Breast epithelium (tissue), 4 donors: ENCODE results near the gene CCAR1. TPM values are rescaled to one million over a fixed set of nuclear protein-coding genes. Genes with fewer than 3 reads are reported as not detected.
"Not testable (repeated sequence)": the region's sequence is repeated elsewhere in the genome, so short reads cannot be mapped to it uniquely, and the experiment has no call there.

Experiments
- DNase-seq, 2 donors: peaks; one replicate each; pipeline ENCODE4 v3.0.0-alpha.2; 2019; ENCODE audit warnings: low spot score in 2 of 2
- H3K27ac ChIP-seq, 2 donors: fragments of 200-600 bp; sonication (generic) in 1 of 2; one replicate each; pipeline ENCODE4 v1.5.1; 2016 to 2019; ENCODE audit warnings: mild to moderate bottlenecking in 1 of 2
- H3K27me3 ChIP-seq, 2 donors: fragments of 200-600 bp; sonication (generic) in 1 of 2; one replicate each; pipeline versions ENCODE4 v1.5.1 to v1.6.0; 2017 to 2019; ENCODE audit warnings: control low read depth in 1 of 2, mild to moderate bottlenecking in 1 of 2
- H3K36me3 ChIP-seq: fragments of 200-600 bp; one replicate; pipeline ENCODE4 v1.5.1; 2019
- H3K4me1 ChIP-seq, 2 donors: fragments of 200-600 bp; sonication (generic); one replicate each; pipeline ENCODE4 v1.5.1; 2016 to 2019; ENCODE audit warnings: control low read depth in 1 of 2
- H3K4me3 ChIP-seq, 3 donors: fragments of 200-600 bp; sonication (generic); 1 replicate in 2 of 3; 2 replicates in 1 of 3; pipeline ENCODE4 v1.5.1; 2016 to 2019; ENCODE audit warnings: mild to moderate bottlenecking in 3 of 3, moderate library complexity in 2 of 3
- H3K9me3 ChIP-seq, 2 donors: fragments of 200-600 bp; sonication (generic) in 1 of 2; one replicate each; pipeline ENCODE4 v1.5.1; 2016 to 2019; ENCODE audit warnings: control low read depth in 1 of 2
- POLR2A ChIP-seq: fragments of 450-650 bp; IDR thresholded peaks from one replicate; pipeline ENCODE4 v1.6.1; 2016; ENCODE audit warnings: antibody characterized with exemption, mild to moderate bottlenecking, moderate library complexity
- POLR2AphosphoS5 ChIP-seq, 3 donors: sonication (generic); formaldehyde crosslinking; IDR thresholded peaks; one replicate each; pipeline ENCODE4 v1.6.1; 2017; ENCODE audit warnings: antibody characterized with exemption in 3 of 3
- intact Hi-C: fragments of 100-400 bp; cut with DNase I; formaldehyde crosslinking; loops from one replicate; pipeline ENCODE4 v1.15.1; 2023; ENCODE audit warnings: low total_unique reads
- total RNA-seq, 3 donors: library from RNA; depleted of rRNA; stranded (reverse); fragments of >200 nt; gene quantifications; one replicate each; pipeline ENCODE4 v1.1.0, GENCODE V29; 2016
- TF ChIP-seq, protein P1 (sequence below), 3 donors: fragments of 450-650 bp; IDR thresholded peaks; one replicate each; pipeline ENCODE4 v1.5.1; 2016 to 2017; ENCODE audit warnings: antibody characterized with exemption in 3 of 3, mild to moderate bottlenecking in 3 of 3, moderate library complexity in 3 of 3

CCAR1 gene
- total RNA-seq, 3 donors from 2014 or later = 60.6 to 91.9 (median 70.8) TPM

DNA sequence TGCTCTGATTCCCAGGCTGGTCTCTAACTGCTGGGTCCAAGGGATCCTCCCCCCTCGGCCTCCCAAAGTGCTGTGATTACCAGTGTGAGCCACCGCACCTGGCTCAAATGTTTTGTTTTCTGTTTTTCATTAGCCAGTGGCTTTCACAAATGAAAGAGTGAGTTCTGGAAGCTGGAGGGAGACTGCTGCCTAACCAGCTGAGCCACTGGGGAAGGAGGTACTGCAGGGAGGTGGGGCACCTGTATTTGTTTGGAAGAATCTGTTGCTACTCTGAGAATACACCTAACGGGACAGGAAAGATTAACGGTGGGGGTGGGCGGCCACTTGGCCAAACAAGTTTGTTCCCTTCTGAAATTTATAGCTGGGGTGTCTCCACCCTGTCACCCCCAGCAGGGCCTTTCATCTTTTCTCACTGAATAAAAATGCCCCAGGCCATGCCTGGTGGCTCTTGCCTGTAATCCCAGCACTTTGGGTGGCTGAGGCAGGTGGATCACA, 111.0 kb downstream of the CCAR1 start:
- intact Hi-C loops = no loop called here
- no peak for DNase-seq

DNA sequence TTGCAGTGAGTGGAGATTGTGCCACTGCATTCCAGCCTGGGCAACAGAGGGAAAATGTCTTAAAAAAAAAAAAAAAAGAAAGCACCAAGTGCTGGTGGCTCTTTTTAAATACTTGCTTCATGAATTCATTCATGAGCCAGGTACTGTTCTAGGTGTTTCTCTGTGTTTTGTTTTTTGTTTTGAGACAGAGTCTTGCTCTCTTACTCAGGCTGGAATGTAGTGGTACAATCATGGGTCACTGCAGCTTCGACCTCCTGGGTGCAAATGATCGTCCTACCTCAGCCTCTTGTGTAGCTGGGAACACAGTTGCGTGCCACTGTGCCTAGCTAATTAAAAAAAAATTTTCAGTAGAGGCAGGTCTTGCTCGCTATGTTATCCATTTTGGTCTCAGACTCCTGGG, 111.6 kb downstream of the CCAR1 start:
- H3K36me3 ChIP-seq = no peaks in the 10 kb centered on the region
- no peaks in the 10 kb centered on the region for H3K27me3 ChIP-seq
- H3K4me3 ChIP-seq = no peak overlapping the region
- TF ChIP-seq POLR2A (no peak), POLR2AphosphoS5 (IDR thresholded peaks at IDR 0.05) (no peak)
- TF ChIP-seq, protein P1, sequence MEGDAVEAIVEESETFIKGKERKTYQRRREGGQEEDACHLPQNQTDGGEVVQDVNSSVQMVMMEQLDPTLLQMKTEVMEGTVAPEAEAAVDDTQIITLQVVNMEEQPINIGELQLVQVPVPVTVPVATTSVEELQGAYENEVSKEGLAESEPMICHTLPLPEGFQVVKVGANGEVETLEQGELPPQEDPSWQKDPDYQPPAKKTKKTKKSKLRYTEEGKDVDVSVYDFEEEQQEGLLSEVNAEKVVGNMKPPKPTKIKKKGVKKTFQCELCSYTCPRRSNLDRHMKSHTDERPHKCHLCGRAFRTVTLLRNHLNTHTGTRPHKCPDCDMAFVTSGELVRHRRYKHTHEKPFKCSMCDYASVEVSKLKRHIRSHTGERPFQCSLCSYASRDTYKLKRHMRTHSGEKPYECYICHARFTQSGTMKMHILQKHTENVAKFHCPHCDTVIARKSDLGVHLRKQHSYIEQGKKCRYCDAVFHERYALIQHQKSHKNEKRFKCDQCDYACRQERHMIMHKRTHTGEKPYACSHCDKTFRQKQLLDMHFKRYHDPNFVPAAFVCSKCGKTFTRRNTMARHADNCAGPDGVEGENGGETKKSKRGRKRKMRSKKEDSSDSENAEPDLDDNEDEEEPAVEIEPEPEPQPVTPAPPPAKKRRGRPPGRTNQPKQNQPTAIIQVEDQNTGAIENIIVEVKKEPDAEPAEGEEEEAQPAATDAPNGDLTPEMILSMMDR (IDR thresholded peaks at IDR 0.05) = no peak
- no peak for DNase-seq
- intact Hi-C loops = no loop called here
- H3K27ac ChIP-seq = no peak overlapping the region
- H3K9me3 ChIP-seq = no peaks in the 10 kb centered on the region
- H3K4me1 ChIP-seq = no peaks in the 10 kb centered on the region

More for the DNA sequence above, 111.0 kb downstream of the CCAR1 start:
- no peaks in the 10 kb centered on the region for H3K36me3 ChIP-seq
- H3K4me3 ChIP-seq = no peak overlapping the region
- no peak for TF ChIP-seq POLR2AphosphoS5 (IDR thresholded peaks at IDR 0.05)
- TF ChIP-seq, protein P1 (IDR thresholded peaks at IDR 0.05) = no peak
- no peak for TF ChIP-seq POLR2A
- no peaks in the 10 kb centered on the region for H3K4me1 ChIP-seq
- no peak overlapping the region for H3K27ac ChIP-seq
- H3K9me3 ChIP-seq = no peaks in the 10 kb centered on the region
- H3K27me3 ChIP-seq = no peaks in the 10 kb centered on the region

DNA sequence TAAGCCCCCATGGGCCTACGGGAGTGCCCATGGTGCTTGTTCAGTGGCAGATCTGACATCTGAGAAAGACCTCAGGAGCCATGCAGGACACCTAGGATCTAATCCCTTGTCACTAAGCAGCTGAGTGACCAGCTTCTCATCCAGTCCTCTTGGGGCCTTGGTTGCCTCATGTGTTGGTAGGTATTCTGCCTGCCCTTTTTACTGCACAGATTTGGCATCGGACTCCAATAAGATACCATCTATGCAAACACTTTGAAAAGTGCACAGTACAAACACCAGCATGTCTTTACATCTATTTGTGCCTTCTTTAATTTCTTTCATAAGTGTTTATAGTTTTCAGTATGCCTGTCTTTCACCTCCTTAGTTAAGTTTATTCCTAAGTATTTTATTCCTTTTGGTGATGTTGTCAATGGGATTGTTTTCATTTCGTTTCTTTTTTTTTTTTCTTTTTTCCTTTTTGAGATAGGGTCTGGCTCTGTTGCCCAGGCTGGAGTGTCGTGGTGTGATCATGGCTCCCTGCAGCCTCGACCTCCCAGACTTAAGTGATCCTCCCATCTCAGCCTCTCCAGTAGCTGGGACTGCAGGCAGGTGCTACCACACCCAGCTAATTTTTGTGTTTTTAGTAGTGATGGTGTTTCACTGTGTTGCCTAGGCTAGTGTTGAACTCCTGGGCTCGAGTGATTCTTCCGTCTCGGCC, 116.7 kb downstream of the CCAR1 start:
- Histone ChIP-seq H3K4me3 (no peak overlapping the region), H3K27me3 (no peaks in the 10 kb centered on the region), H3K36me3 (no peaks in the 10 kb centered on the region), H3K27ac (no peak overlapping the region), H3K9me3 (no peaks in the 10 kb centered on the region), H3K4me1 (no peaks in the 10 kb centered on the region)
- no peak for DNase-seq
- intact Hi-C loops = no loop called here
- TF ChIP-seq, protein P1 (IDR thresholded peaks at IDR 0.05) = no peak
- TF ChIP-seq POLR2AphosphoS5 (IDR thresholded peaks at IDR 0.05) = no peak
- no peak for TF ChIP-seq POLR2A

DNA sequence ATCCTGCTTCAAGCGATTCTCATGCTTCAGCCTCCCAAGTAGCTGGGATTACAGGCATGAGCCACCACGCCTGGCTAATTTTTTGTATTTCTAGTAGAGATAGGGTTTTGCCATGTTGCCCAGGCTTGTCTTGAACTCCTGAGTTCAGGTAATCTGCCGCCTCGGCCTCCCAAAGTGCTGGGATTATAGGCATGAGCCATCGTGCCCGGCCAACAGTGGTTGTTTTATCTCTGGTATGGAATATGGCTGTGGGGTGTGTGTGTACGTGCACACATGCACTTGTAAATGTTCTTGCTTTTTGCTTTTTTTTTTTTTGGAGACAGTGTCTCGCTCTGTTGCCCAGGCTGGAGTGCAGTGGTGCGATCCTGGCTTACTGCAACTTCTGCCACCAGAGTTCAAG, 119.6 kb downstream of the CCAR1 start:
- intact Hi-C loops, H3K27ac ChIP-seq, H3K4me3 ChIP-seq, H3K36me3 ChIP-seq, DNase-seq, H3K9me3 ChIP-seq, H3K27me3 ChIP-seq, H3K4me1 ChIP-seq: not testable (repeated sequence)

Other genes with a start within 250 kb of the CCAR1 start
- 1 to 10 TPM; 2.8 to 6.6 (median 3.4) TPM for gene DNA2, start 249.3 kb upstream of the CCAR1 start, total RNA-seq
- gene SLC25A16, start 193.7 kb upstream of the CCAR1 start, total RNA-seq = 10 to 100 TPM; 18.7 to 27.0 (median 20.6) TPM
- gene TET1, start 160.9 kb upstream of the CCAR1 start, total RNA-seq = 10 to 100 TPM in 1 of 3 donors, 1 to 10 TPM in 2; 6.9 to 12.8 (median 6.9) TPM
- gene STOX1, start 106.3 kb downstream of the CCAR1 start, total RNA-seq = 10 to 100 TPM in 1 of 3 donors, 1 to 10 TPM in 2; 8.8 to 17.3 (median 9.8) TPM
- 10 to 100 TPM; 40.3 to 50.2 (median 43.9) TPM for gene DDX50, start 180.1 kb downstream of the CCAR1 start, total RNA-seq
- 10 to 100 TPM; 52.6 to 83.9 (median 66.7) TPM for gene DDX21, start 234.9 kb downstream of the CCAR1 start, total RNA-seq